COR-L47 (cell line): ENCODE results near the gene CACNG5.

Experiments
- DNase-seq: peaks from one replicate; lab custom pipeline; 2025; lab: John Stamatoyannopoulos, UW

The CACNG5 gene

DNA sequence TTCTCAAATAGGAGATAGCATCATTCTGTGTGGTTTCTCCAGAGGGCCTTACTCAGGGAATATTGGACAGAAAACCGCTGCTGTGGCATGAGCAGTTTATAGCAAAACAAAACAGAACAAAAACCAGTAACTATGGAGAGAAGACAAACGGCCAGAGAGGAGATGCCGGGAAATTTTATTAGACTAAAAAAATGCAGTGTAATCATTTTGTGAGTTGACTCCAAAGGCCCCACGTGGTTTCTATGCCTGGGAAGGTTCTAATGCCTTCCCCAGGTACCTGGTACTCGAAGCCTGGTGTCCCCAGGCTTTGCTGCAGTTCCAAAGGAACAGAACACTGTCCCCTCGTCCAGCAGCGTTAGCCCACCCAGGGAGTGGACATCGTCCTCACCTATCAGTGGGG lies 12.9 kb upstream of the CACNG5 start:
- DNase-seq: no peak

DNA sequence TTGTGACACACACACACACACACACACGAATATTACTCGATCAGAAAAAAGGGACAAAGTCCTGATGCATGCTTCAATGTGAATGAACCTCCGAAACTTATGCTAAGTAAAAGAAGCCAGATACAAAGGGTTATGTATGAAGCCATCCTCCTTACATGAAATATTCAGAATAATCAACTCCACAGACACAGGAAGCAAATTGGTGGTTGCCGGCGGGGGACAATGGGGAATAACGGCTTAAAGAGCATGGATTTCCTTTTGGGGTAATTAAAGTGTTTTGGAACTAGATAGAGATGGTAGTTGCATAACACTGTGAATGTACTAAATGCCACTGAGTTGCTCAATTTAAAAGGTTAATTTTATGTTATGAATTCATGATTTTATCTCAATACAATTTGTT lies 8.1 kb upstream of the CACNG5 start:
- DNase-seq: no peak

DNA sequence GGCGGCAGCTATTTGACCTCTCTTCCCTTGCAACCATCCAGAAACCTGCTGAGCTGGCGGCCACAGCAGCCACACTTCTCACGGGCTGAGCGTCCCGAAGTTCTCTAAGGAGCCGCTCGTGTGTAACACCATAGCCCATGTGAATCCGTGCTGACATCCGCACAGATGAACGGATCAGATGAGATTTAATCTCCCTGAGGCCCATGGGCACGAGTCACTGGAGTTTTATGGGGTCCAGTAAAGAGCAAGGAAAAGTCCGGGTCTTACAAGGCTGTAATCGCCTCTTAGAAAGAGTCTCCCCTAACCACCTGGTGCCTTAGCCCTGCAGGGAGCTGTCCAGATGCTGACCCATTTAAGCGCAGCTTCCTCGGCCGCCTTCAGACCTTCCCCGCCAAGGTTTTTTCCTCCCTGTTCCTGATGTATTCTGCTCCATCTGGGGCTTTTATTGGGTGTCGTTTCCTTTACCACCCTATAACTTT lies 5.5 kb upstream of the CACNG5 start:
- DNase-seq: no peak

DNA sequence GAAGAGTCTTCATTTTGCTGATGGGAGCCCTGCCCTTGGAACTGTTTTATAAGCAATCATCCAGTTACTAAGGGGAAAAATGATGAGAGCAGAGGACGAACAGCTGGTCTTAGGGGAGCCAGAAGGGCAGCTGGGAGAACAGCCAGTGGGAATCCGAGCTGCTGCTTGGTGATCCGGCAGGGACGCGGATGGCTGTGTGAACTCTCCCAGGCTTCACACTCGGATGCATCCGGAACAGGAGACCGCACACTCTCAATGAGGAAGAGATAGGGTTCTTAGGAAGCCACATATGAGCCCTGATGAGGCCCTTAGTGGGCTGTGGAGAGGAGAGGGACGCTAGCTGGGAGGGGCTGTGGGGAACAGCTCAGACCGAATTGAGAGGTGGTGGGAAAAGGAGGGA lies 5.0 kb upstream of the CACNG5 start:
- DNase-seq: no peak

DNA sequence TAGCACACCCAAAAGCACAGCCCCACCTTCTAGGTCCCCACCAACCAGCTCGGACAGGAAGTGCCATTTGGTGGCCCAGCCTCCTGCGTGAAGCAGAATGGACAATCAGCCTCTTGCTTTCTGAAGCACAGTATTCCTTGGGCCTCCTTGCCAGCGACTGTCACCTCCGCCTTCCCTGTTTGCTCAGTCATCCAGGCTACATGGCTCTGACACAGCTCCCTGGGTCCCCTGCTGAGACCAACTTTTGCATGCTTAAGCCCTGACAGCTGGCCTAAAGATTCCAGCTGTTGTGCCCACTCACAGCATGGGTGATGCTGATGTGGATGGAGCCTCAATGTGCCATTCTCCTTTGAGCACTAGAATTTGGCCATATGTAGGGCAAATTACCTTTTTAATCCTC lies 4.5 kb upstream of the CACNG5 start:
- no peak for DNase-seq

DNA sequence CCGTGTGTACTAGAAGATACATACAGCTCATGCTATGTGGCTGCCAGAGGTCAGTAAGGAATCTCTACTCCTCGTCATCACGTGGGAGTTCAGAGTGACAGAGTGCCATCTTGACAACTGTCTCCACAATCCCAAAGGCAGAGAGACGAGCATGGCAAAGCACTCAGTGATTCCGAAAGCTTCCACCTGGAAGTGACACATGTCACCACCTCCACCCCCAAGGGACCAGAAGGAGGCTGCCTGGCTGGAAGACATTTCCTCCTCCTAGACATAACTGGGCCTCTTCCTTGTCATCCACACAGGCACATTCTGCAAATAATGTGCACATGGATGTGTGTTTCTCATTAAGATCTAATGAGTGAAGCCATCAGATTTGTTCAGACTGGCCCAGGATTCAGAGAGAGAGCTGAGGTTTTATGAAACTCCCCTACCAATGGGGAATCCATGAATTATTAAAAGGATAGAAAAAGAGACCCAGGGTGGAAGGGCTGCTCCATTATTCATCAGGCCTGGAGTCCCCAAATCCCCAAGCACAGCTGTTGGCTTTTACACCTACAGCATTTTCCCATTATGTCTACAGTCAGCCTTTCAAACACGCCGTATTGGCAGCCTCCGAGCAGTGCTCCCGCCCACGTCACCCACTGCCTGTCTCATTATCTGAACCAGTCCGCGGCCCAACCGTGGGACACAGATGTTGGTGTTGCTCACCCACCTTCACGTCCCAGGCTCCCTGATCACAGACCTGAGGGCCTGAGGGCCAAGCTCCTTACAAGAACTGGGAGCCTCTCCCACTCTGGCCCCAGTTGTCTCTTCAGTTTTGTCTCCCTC lies 3.3 kb upstream of the CACNG5 start:
- DNase-seq: no peak

DNA sequence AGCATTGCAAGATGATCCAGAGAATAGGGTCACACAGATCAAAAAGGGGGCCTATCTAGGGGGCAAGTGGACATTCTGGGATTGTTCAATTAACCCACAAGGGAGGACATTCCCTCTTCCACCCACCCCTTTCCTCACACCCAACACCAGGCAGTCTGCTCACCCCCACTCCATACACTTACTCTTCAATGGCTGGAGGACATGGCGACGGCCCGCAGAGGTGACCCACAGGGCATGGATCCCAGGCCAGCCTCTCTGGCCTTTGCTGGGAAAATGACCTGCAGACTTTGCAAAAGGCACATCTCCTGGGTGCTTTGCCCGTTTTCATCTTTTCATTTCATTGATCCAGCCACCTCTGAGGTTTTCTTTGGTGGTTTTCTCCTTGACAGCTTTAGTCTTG lies 1.7 kb upstream of the CACNG5 start:
- DNase-seq: no peak

DNA sequence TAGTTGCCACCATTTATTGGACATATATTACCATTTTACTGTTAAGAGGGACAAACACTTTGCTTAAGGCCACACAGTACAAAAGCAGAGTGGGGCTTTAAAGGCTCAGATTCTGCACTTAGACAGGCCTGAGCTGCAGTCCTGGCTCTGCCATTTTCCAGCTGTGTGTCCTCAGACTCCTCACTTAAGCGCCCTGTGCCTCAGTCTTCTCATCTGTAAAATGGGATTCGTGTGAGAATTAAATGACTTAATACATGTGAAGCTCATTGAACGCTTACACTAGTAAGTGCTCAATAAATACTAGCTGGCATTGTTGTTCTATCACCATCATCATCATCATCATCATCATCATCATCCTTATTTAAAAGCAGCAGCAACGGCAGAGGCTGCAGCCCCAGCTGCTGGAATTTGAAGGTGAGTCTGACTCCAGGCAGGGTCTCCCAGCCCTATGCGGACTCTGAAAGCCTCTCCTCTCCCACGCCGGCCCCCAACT lies 445 bp upstream of the CACNG5 start:
- no peak for DNase-seq

DNA sequence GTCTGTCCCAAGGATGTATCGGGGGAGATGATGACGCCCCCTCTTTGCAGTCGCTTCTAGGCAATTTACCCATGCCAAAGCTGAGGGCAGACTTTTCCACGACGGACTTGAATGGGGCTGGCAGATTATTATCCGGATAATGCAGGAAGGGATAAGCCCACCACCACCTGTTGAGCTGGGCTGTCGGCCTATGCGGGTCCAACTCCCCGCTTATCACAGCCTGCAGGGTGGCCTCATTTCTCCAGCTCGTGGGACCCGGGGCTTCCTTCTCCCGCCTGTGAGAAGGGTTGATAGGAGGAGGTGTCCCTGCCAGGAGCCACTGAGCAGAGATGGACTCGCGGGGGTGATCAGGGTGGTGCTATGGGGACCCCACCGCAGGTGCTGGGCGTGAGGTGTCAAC lies 559 bp downstream of the CACNG5 start:
- DNase-seq: no peak

DNA sequence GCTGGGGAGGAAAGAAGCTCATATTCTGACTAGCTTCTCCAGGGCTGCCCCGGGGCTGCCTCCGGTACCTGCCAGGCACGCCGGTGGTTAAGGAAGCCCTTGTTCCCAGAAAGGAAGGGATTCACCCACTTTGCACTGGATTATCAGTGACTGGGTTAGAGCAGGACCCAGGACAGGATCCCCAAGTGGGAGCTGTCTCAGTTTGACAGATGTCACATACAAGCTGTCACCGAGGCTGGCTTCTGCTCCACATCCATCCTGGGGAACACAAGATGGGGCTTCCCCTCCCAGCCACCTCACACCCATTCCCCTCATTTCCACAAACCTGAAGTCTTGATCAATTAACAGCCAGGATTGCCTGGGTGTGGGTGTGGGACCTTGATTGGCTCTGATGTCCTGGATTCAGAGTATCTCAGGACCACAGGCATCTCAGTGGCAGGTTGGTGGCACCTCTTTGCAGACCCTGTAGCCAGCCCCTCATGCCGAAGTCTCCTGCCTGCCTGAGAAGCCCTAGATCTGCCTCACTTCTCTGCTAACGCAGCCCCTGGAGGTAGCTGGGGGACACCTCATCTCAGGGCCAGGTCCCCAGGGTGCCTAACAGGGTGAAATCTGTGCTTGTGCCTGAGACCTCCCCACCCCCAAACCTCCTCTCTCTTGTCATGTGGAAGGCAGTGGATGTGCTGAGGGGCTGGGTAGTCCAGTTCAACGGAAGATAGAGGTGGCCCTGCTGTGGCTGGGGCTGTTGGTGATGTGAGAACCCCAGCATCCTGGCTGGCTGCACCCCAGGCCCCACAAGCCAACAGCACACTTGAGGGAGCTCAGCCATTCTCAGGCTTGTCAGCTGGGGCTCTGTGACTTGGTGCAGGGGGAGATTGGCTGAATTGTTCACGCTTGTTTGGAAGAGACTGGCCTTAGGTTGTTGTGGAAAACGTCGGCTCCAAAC lies 1.4 kb downstream of the CACNG5 start:
- DNase-seq: no peak

DNA sequence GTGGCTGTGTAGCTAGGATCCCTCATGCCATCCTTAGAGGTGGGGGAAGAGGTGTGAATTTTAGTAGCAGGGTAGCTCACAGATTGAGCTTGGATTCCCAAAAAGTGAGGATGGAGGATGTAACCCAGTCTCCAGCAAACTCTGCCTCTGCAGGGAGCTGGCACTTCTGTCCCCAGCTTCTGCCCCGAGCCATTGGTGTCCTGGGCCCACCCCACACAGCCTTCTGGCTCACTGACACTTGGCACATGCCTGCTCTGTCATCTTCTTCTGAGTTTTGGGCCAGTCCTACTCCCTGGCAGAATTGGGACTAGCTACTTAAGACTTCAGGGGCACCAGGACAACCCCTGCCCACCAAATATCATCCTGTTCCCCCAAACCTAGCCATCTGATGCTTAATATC lies 2.3 kb downstream of the CACNG5 start:
- DNase-seq: no peak

DNA sequence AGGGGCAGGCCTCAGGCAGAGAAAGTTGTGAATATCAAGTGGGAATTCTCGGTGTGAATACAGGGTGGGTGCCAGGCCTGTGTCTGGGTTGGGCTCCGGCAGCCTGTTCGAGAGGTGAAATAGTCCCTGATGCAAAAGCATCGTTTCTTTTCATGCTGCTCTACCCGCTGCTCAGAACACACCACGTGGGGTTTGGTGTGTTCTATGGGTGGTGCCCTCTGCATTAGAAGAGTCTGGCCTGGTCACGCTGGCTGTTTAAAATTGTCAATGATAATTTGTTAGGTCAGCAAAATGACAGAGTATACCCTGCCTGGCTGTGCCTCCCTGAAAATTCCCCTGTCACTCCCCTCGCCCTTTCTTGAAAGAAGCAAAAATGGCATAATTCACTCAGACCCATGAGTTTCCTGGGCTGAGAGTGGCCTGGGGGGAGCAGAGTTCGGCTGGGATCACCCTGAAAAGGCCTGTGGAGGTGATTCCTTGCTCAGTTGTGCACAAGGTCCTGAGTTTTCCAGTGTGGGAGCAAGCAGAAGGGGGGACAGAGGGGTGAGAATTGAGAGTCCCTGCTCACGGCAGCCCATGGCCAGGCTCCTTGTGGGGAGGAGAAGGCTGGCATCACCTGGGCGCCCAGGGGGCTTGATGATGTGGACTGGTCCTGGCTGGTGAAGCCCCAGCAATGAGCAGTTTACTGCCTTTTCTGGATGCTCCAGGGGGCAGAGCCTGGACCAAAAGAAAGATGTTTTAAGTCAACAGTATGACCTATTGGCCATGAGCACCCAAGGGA lies 3.2 kb downstream of the CACNG5 start:
- DNase-seq: no peak

DNA sequence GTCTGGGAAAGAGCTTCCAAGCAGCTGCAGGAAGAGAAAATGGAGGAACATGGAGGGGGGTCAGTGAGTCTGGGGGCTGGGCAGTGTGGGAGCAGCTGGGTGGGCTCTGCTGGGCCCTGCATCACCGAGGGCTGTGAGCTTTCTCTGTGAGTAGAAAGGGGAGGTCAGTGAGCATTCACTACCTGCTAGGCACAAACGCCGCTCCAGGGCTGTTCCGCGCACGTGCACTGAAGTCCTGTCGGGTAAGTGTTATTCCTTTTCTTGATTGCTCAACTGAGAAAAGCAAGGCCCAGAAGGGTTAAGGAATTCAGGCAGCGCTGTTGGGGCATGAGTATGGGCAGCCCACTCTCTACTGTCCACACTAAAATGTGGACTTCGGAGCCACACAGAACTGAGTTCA lies 4.7 kb downstream of the CACNG5 start:
- no peak for DNase-seq

DNA sequence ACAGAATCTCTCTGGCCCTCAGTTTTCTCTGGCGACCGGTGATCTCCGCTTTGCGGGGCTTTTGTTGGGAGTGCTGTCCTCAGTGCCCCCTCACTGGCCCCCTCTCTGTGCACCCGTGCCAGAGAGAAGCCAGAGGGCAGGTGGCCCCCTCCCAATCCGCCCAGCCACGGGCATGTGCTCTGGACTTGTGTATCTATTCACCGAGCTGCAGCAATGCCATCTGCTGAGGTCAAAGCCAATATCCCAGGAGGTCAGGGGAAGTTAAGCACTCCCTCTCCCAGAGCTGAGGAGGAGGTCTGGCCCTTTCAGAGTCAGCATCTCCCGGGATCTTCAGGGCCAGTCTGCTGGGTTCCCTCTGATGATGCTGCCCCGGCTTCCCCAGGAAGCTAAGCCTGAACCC lies 5.1 kb downstream of the CACNG5 start:
- no peak for DNase-seq

DNA sequence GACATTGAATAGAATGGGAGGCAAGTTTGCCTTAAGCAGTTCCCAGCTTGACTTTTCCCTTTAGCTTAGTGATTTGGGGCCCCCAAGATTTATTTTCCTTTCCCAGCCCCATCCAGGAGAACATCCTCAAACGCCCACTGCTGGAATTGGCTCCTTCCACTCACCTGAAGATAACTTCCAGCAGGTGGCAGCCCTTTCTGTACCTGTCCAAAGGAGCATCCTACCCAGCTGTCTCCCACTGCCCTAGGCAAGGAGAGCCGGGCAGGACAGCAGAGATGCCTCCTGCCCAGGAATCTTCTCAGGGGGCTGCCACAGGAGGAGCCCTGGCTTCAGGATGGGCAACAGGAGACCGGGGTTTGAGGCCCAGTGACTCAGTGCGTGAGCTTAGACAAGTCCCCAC lies 6.4 kb downstream of the CACNG5 start:
- no peak for DNase-seq

DNA sequence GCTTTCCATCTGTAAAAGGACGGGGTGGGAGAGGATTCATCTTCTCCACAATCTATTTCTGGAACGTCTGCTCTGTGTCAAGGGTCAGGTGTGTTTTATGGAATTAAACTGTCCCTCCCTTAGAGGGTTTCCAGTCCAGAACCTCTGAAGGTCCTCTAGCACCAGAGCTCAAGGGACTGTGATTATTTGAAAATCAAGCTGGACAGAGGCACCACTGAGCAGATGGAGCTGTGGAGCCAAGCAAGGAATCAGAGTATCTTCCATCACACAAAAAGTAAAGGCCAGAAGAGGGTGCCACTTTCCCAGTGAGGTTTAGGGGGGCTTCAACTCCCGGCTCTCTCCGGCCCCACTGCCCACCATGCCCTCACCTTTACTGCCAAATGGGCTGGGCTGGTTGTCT lies 6.8 kb downstream of the CACNG5 start:
- no peak for DNase-seq

DNA sequence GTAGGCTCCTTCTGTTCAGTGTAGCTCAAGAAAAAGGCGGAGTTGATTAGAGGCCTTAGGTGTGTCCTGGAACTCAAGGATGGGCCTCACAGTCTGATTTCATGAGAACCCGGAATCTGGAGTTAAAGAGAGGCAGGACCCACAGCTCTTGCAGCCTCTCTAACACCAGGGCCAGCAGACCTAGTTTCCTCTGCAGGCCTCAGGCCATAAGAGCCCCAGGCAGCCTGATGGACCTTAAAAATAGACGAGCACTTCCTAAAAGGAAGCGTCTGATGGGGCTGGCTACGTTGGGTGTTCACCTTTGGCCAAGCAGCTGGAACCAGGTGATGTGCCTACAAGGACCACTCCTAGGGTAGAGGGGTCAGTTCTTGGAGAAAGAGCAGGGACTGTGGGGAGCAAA lies 7.6 kb downstream of the CACNG5 start:
- DNase-seq: no peak

DNA sequence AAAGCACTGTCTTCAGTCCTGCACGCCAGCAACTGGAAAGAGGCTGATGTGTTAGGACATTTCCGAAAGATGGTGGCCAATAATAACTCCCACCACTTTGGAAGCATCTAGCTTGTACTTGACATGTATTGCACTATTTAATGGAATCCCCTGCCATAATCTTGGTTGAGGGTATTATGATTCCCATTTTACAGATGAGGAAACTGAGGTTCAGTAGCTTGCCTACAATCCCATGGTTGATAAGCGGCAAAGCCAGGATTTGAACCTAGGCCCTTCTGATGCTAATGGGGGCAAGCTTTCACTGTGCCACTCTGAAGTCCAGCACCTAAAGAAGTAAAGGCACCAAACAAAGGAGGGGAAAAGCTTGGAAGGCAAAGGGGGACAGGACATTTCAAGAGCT lies 8.0 kb downstream of the CACNG5 start:
- DNase-seq: no peak

DNA sequence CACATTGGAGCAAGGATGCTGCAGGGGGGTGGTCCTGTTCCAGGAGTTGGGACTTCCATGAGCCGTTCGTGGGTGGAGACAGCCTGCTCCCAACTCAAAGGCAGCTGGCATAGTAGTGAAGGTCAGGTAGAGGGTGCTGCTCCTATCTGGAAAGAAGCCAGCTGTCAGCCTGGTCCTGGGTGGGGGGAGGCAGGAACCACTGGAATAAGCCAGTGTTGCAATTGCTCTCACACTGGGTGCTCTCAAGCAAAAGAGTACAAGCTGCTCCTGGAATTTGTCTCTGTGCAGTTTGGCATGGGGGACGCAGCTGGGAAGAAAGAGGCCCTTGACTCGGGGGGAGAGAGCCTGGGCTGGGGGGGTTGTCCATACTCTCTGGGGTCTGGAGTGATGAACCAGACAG lies 8.7 kb downstream of the CACNG5 start:
- DNase-seq: no peak

DNA sequence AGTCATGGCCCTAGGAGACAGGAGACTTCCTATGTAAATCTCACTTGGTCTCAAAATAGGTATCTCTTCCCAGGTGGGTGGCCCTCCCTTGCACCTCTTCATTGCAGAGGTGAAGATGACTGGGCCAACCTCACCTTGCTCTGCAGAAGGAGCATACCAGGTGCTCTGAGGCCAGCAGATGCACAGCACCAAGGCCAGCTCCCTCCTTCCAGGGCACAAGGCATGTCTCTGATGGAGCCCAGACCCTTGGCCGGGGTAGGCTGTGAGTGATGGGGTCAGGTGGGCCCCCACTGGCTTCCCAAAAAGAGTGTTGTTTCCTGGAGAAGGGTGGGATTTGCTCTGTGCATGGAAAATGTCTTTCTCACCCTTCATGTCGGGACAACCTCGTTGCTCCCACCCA lies 12.8 kb downstream of the CACNG5 start:
- no peak for DNase-seq

DNA sequence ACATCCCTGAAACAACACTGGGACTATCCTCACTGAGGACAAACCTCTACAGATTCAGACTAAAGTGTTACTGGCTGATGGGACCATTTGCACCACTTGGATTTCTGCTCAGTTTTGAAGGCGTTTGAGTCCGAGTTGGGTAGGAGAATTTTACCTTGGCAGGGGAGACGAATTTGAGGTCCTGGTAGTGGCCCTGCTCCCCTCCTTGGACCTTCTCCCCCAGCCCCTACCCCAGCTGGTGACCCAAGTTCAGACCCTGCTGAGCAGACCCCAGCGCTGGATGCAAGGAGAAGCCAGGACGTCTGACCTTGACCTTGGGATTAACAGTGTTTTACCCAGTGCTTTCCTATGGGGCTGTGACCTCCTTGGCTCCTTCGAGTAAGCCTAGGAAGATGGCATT lies 13.6 kb downstream of the CACNG5 start:
- no peak for DNase-seq

DNA sequence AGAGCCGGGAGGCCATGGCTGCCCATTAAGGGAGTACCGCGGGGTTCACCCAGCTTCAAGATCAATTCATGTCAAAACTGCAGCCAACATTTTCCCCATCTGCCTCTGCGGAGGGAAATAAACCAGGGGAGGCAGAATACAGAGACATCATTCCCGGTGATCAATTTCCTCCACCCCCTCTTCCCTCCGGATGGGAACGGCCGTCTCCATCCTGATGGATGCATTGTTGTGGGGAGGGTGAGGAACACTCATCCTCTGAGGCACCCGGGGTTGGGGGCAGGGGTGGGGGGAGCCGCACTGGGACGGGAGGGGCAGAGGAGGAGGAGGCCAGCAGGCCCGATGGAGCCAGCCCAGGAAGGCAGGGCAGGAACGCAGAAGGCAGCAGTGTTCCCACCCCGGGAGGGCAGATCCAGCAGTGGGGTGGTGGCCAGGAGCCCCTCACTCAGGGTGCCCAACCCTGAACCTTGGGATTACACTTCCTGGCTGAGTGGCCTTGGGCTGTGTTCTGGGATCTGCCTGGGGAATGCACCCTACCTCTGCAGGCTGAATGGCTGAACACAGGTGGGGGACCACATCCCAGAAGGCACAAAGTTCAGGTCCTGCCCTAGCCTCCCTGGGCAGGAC lies 14.2 kb downstream of the CACNG5 start:
- DNase-seq: no peak
